Spinal cord (tissue), 10 donors: ENCODE results near the gene CPSF7. TPM values are rescaled to one million over a fixed set of nuclear protein-coding genes. Genes with fewer than 3 reads are reported as not detected.

Experiments used
- DNase-seq, 6 donors: peaks; one replicate each; pipeline versions ENCODE4 v3.0.0 to v3.0.0-alpha.2; 2013 to 2015; ENCODE audit warnings: low spot score in 6 of 6, low read depth in 4 of 6
- H3K27ac ChIP-seq: one replicate; pipeline ENCODE4 v1.5.1; 2013; ENCODE audit warnings: low read depth, low read length, control low read depth
- H3K27me3 ChIP-seq: one replicate; pipeline ENCODE4 v1.6.1; 2013; ENCODE audit warnings: low read length; ENCODE audit not compliant: control insufficient read depth, insufficient read depth
- H3K36me3 ChIP-seq: one replicate; pipeline ENCODE4 v1.6.1; 2013; ENCODE audit warnings: low read length; ENCODE audit not compliant: control insufficient read depth, insufficient read depth
- H3K4me1 ChIP-seq: one replicate; pipeline ENCODE4 v1.6.1; 2013; ENCODE audit warnings: low read length; ENCODE audit not compliant: control insufficient read depth, insufficient read depth
- H3K4me3 ChIP-seq: one replicate; pipeline ENCODE4 v1.5.1; 2013; ENCODE audit warnings: low read depth, low read length, control low read depth
- H3K9me3 ChIP-seq: one replicate; pipeline ENCODE4 v1.6.1; 2013; ENCODE audit warnings: low read length; ENCODE audit not compliant: control insufficient read depth, insufficient read depth
- WGBS: methylation state at CpG from one replicate; pipeline ENCODE4 v1.1.5; 2013; ENCODE audit warnings: missing lambda C conversion rate; ENCODE audit not compliant: insufficient coverage; 5-methylcytosine and 5-hydroxymethylcytosine counted together
- polyA plus RNA-seq, 2 donors: library from polyadenylated mRNA; unstranded; fragments of 120-200 nt; gene quantifications; one replicate each; pipeline ENCODE4 v1.2.1, GENCODE V29; 2013; ENCODE audit not compliant: insufficient read length in 2 of 2
- total RNA-seq, 2 donors: library from RNA; depleted of rRNA in 1 of 2; stranded (reverse); fragments of 120-200 nt in 1 of 2; fragments of >200 nt in 1 of 2; gene quantifications; one replicate each; pipeline versions ENCODE4 v1.2.3 to v1.2.4, GENCODE V29; 2013 to 2014
- donor health status: healthy.

The CPSF7 gene
- total and polyA plus RNA-seq, 4 donors = 30.4 to 104 (median 70.8) TPM

DNA sequence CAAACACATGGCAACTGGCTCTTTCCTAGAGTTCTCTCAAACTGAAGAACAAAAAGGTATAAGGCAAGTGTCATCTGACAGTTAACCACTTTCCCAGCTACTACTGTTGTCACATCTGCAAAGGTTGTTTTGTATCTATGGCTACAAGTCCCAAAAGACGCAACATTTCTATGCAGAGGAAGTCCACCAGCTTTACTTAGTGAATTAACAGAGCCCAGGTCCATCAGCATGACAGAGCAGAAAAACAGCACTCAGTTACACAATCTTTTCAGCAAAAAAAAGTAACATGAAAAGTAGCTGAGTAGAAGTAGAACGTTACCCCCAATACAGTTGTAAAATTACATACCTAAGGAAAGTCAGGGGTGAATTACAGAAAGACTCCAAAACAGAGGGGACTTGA, 12.1 kb downstream of the CPSF7 start:
- DNase-seq = no peak
- WGBS = no CpG with 5 or more reads among the region's 2 CpGs
- H3K27ac ChIP-seq = no peak overlapping the region
- no peak overlapping the region for H3K4me3 ChIP-seq
- no peaks in the 10 kb centered on the region for H3K9me3 ChIP-seq
- peaks cover 72% of the 10 kb centered on the region for H3K36me3 ChIP-seq
- H3K27me3 ChIP-seq = no peaks in the 10 kb centered on the region
- no peaks in the 10 kb centered on the region for H3K4me1 ChIP-seq

DNA sequence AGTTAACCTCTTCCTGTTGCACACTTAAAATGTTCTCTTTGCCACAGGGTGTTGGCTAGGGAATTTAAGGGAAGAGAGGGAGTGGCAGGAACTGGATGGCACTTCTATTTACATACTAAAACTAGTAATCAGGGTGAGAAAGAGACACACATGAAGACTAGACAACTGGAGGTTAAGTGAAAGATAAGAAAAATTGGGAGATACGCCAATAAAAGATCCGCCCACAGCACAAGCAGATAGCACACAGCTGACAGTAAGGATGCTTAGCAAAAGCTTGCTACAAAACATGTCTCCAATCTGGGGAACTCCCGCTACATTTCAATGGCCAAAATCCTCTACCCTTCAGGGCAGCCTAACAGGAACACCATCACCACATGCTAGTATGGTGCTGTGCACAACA, 12.8 kb downstream of the CPSF7 start:
- Histone ChIP-seq H3K9me3 (no peaks in the 10 kb centered on the region), H3K4me3 (no peak overlapping the region), H3K4me1 (no peaks in the 10 kb centered on the region), H3K27me3 (no peaks in the 10 kb centered on the region), H3K27ac (no peak overlapping the region), H3K36me3 (peaks cover 74% of the 10 kb centered on the region)
- no peak for DNase-seq
- 86% methylated on average over 3 of the region's 3 CpGs for WGBS

DNA sequence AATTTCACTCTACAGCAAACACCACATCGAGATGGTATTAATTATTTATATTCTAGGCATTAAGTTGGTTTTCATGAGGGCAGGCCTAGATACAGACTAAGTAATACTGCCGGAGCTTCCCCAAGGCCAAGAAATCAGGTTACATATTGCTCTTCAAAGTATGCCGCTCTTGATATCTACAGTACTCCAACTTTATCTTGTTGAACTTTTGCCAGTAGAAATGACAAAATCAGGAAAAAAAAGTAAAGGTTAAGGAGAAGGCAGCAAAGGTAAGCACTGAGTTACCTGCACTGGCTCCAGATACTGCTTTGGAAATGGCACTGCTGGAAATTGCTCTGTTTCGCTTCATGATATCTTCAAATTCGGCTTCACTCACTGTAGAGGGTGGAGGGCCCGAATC, 14.4 kb downstream of the CPSF7 start:
- Histone ChIP-seq H3K27me3 (no peaks in the 10 kb centered on the region), H3K27ac (no peak overlapping the region), H3K4me1 (no peaks in the 10 kb centered on the region), H3K9me3 (no peaks in the 10 kb centered on the region), H3K36me3 (peaks cover 74% of the 10 kb centered on the region), H3K4me3 (no peak overlapping the region)
- no peak for DNase-seq
- WGBS = no CpG with 5 or more reads among the region's 6 CpGs

DNA sequence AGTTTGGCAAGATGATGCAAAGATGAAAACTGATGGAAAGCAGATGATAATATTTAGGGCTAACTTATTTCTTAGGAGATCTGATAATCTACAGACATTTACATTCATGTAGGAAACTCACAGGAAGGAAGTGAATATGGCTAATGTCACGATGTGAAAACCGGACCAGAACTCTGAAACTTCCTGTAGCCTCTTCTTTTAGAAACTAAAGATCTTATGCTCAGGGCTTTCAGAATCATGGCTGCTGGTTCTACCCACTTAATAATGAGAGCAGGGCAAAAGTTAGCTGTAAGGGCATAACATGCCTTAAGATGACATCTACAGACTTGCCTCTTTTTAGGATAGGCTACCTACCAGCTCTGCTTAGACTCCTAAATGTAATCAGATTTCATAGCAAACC, 15.2 kb downstream of the CPSF7 start:
- H3K27ac ChIP-seq = no peak overlapping the region
- no peaks in the 10 kb centered on the region for H3K27me3 ChIP-seq
- DNase-seq = no peak
- no peak overlapping the region for H3K4me3 ChIP-seq
- peaks cover 73% of the 10 kb centered on the region for H3K36me3 ChIP-seq
- H3K4me1 ChIP-seq = no peaks in the 10 kb centered on the region
- 100% methylated on average over 2 of the region's 2 CpGs for WGBS
- no peaks in the 10 kb centered on the region for H3K9me3 ChIP-seq

DNA sequence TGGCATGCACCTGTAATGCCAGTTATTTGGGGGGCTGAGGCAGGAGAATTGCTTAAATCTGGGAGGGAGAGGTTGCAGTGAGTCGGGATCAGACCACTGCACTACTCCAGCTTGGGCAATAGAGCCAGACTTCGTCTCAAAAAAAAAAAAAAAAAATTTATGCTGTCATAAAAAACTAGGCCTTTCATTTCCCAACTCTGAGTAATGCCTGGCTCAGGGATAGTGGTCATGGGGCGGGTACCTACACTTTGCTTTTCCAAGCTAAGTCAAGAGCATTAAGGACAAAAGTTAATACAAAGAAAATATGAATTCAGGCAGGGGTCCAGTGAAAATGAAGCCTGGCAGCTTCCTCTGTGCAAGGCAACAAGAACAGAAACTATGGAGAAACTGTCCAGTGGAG, 16.3 kb downstream of the CPSF7 start:
- Histone ChIP-seq H3K27me3 (no peaks in the 10 kb centered on the region), H3K4me1 (no peaks in the 10 kb centered on the region), H3K27ac (no peak overlapping the region), H3K36me3 (peaks cover 75% of the 10 kb centered on the region), H3K9me3 (no peaks in the 10 kb centered on the region), H3K4me3 (no peak overlapping the region)
- peak in 1 of 6 donors; percentile 46 for DNase-seq
- WGBS = 100% methylated on average over 1 of the region's 3 CpGs

DNA sequence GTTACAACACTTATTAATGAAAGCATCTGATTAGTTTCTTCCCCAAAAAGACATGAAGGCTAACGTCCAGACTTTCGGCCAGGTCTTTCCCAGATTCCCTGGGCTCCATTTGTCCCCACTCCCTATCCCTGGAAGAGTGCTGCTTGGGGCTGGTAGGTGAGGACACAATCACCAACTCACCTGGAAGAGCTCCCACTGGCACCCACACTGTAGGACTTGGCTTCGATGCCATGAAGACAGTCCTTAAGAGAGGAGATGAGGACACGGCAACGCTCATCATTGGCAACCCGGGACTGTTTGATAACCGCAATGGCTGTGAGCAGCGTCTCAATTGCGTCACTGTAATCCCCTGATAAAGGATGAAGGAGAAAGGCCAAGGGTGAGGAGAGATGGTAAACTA, 18.2 kb downstream of the CPSF7 start:
- H3K4me1 ChIP-seq = peaks cover 5% of the 10 kb centered on the region
- H3K9me3 ChIP-seq = no peaks in the 10 kb centered on the region
- no peaks in the 10 kb centered on the region for H3K27me3 ChIP-seq
- DNase-seq = no peak
- 97% methylated on average over 7 of the region's 9 CpGs for WGBS
- no peak overlapping the region for H3K27ac ChIP-seq
- peaks cover 82% of the 10 kb centered on the region for H3K36me3 ChIP-seq
- H3K4me3 ChIP-seq = no peak overlapping the region

DNA sequence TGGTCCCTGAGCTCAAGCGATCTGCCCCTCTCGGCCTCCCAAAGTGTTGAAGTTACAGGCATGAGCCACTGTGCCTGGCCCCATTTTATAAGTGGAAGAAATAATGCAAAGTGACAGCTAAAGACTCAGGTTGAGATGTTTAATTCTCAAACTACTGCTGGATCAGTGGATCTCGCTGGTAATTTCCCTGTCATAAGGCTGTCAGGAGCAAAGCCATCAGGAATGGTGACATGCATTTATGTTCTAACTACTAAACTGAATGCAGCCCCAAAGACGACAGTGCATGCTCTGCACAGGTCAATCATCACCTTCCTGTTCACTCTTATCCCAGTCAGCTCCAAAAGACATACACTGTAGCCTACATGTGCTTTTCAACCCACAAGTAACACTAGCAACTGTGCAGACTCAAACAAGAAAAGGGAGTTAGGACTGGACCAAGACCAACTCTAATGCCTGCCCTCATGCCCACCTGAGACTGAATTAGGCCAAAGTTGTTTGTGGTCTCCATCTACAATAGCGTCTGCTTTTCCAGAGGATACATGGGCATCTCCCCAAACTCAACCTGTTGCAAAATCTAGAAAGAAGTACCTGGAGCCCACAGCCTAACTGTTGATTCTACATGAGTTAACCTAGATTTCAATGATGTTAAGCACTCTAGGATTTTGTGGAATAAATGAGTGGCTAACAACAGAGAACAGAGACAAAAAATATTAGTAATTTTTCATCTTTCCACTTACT, 22.6 kb downstream of the CPSF7 start:
- peaks cover 62% of the 10 kb centered on the region for H3K36me3 ChIP-seq
- peaks cover 19% of the 10 kb centered on the region for H3K4me1 ChIP-seq
- H3K9me3 ChIP-seq = no peaks in the 10 kb centered on the region
- WGBS = 96% methylated on average over 5 of the region's 5 CpGs
- H3K4me3 ChIP-seq = no peak overlapping the region
- no peak overlapping the region for H3K27ac ChIP-seq
- H3K27me3 ChIP-seq = no peaks in the 10 kb centered on the region
- no peak for DNase-seq

DNA sequence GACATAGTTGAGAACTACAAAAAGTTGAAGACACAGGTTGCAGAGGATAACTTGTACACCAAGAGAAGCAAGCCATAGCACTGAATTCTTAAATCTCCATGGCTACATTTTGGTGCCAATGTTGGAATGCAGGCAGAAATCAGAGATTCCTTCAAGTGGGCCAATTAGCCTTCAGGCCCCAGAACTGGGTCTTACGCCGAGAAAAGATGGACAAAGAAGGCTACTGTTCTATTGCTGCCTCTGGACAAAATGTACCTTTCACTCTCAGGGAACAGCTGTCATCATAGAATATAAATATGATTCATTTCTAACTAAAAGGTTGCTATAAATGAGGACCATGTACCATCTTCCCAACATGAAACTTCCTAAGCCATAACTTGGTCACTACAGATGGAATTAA, 23.7 kb downstream of the CPSF7 start:
- no peaks in the 10 kb centered on the region for H3K9me3 ChIP-seq
- peaks cover 19% of the 10 kb centered on the region for H3K4me1 ChIP-seq
- no peak overlapping the region for H3K4me3 ChIP-seq
- H3K27ac ChIP-seq = peak overlapping the region; percentile 69
- H3K36me3 ChIP-seq = peaks cover 54% of the 10 kb centered on the region
- no peaks in the 10 kb centered on the region for H3K27me3 ChIP-seq
- peak in 4 of 6 donors; percentile 26 to 80 (median 64) for DNase-seq
- 40% methylated on average over 2 of the region's 2 CpGs for WGBS

DNA sequence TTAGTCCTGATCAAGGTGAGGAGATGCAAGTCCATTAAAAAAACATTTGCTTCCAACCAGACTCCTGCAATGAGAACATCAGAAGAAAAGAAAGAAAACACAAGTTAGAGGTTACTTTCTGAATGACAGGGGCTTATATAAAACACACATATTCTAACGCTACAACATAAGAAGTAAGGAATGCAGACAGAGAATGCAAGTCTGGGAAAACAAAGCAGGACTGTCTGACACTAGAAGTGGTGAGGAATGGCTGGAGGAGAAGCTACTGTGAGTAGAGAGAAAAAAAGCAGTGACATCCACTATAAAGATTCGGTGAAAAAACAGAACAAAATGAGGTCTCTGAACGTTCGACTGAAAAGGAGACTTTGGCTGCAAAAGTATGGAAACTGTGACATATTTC, 25.1 kb downstream of the CPSF7 start:
- DNase-seq = no peak
- Histone ChIP-seq H3K9me3 (no peaks in the 10 kb centered on the region), H3K27me3 (no peaks in the 10 kb centered on the region), H3K27ac (peak overlapping the region; percentile 4), H3K4me3 (no peak overlapping the region), H3K4me1 (peaks cover 19% of the 10 kb centered on the region), H3K36me3 (peaks cover 48% of the 10 kb centered on the region)
- WGBS = 45% methylated on average over 3 of the region's 4 CpGs

DNA sequence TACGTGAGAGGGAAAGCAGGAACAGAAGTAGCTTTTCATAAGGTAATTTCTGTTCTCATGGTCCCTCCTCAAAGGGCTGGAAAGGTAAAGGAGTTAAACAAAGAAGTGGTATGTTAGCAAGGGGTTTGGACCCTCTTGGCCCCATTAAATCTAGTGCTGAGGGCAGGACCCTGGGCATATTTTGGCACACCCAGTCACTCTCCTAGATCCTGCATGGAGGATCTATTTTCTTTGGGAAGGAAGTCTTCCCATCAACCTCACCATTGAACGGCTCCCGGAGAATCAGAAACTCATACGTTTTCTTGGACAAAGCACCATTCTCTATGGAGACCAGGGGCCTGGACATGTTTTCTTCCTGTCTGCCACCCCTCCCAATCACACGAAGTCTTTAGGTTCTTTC, 25.7 kb downstream of the CPSF7 start:
- Histone ChIP-seq H3K27me3 (no peaks in the 10 kb centered on the region), H3K4me1 (peaks cover 19% of the 10 kb centered on the region), H3K27ac (peak overlapping the region; percentile 4), H3K4me3 (no peak overlapping the region), H3K36me3 (peaks cover 48% of the 10 kb centered on the region), H3K9me3 (no peaks in the 10 kb centered on the region)
- DNase-seq = peak in 4 of 6 donors; percentile 40 to 83 (median 60)
- 67% methylated on average over 4 of the region's 5 CpGs for WGBS
